Stimulated activated naive CD8-positive, alpha-beta T cell treated with anti-CD3 and anti-CD28 coated beads, Interleukin-15, Interleukin-2, amounts not matched to agents 100 ng/mL and 50 ng/mL, for 24 hours (primary cell): ENCODE measurements around the gene EXOSC5.
"Not testable (repeated sequence)": the region's sequence is repeated elsewhere in the genome, so short reads cannot be mapped to it uniquely, and the experiment has no call there.

Experiments
- H3K27ac Mint-ChIP-seq: one replicate; pipeline ENCODE4 v1.8.0; 2021; ENCODE audit warnings: mild to moderate bottlenecking, mixed read lengths
- H3K27me3 Mint-ChIP-seq: one replicate; pipeline ENCODE4 v1.8.0; 2021; ENCODE audit warnings: mixed read lengths
- H3K36me3 Mint-ChIP-seq: one replicate; pipeline ENCODE4 v1.8.0; 2021; ENCODE audit warnings: low read depth, mixed read lengths
- H3K4me1 Mint-ChIP-seq: one replicate; pipeline ENCODE4 v1.8.0; 2021; ENCODE audit warnings: low read depth, mixed read lengths
- H3K4me3 Mint-ChIP-seq: one replicate; pipeline ENCODE4 v1.8.0; 2021; ENCODE audit warnings: mild to moderate bottlenecking, mixed read lengths
- H3K9me3 Mint-ChIP-seq: one replicate; pipeline ENCODE4 v1.8.0; 2021; ENCODE audit warnings: mixed read lengths

The EXOSC5 gene

GRCh38 chr19:41420101-41420880, 23.1 kb upstream of the EXOSC5 start:
- H3K27me3 Mint-ChIP-seq: no peaks in the 10 kb centered on the region
- no peak overlapping the region for H3K27ac Mint-ChIP-seq
- H3K9me3 Mint-ChIP-seq: no peaks in the 10 kb centered on the region
- H3K36me3 Mint-ChIP-seq: peaks cover 17% of the 10 kb centered on the region
- H3K4me1 Mint-ChIP-seq: no peaks in the 10 kb centered on the region
- H3K4me3 Mint-ChIP-seq: no peak overlapping the region

GRCh38 chr19:41416194-41416674, 19.1 kb upstream of the EXOSC5 start:
- Mint-ChIP-seq H3K27me3 (no peaks in the 10 kb centered on the region), H3K36me3 (peaks cover 24% of the 10 kb centered on the region), H3K27ac (no peak overlapping the region), H3K9me3 (no peaks in the 10 kb centered on the region), H3K4me1 (no peaks in the 10 kb centered on the region), H3K4me3 (no peak overlapping the region)

GRCh38 chr19:41415154-41415571, 18.0 kb upstream of the EXOSC5 start:
- no peak overlapping the region for H3K27ac Mint-ChIP-seq
- no peaks in the 10 kb centered on the region for H3K27me3 Mint-ChIP-seq
- H3K36me3 Mint-ChIP-seq: peaks cover 22% of the 10 kb centered on the region

GRCh38 chr19:41414461-41414860, 17.3 kb upstream of the EXOSC5 start:
- Mint-ChIP-seq H3K27ac (no peak overlapping the region), H3K36me3 (peaks cover 19% of the 10 kb centered on the region), H3K27me3 (no peaks in the 10 kb centered on the region), H3K4me1 (peaks cover 7% of the 10 kb centered on the region), H3K4me3 (no peak overlapping the region), H3K9me3 (no peaks in the 10 kb centered on the region)

More at GRCh38 chr19:41415154-41415571, 18.0 kb upstream of the EXOSC5 start:
- H3K9me3 Mint-ChIP-seq: no peaks in the 10 kb centered on the region
- no peak overlapping the region for H3K4me3 Mint-ChIP-seq
- H3K4me1 Mint-ChIP-seq: peaks cover 2% of the 10 kb centered on the region

- Mint-ChIP-seq H3K27ac (no peak overlapping the region), H3K27me3 (no peaks in the 10 kb centered on the region), H3K9me3 (no peaks in the 10 kb centered on the region), H3K36me3 (peaks cover 19% of the 10 kb centered on the region), H3K4me3 (no peak overlapping the region), H3K4me1 (peaks cover 11% of the 10 kb centered on the region)
Measured at GRCh38 chr19:41413947-41414346, 16.8 kb upstream of the EXOSC5 start.

GRCh38 chr19:41412953-41413352, 15.8 kb upstream of the EXOSC5 start:
- H3K36me3 Mint-ChIP-seq: peaks cover 12% of the 10 kb centered on the region
- H3K4me3 Mint-ChIP-seq: no peak overlapping the region
- H3K9me3 Mint-ChIP-seq: no peaks in the 10 kb centered on the region
- no peak overlapping the region for H3K27ac Mint-ChIP-seq
- peaks cover 11% of the 10 kb centered on the region for H3K4me1 Mint-ChIP-seq
- no peaks in the 10 kb centered on the region for H3K27me3 Mint-ChIP-seq

GRCh38 chr19:41411968-41412265, 14.8 kb upstream of the EXOSC5 start:
- Mint-ChIP-seq H3K36me3 (peaks cover 7% of the 10 kb centered on the region), H3K9me3 (no peaks in the 10 kb centered on the region), H3K27me3 (no peaks in the 10 kb centered on the region), H3K27ac (no peak overlapping the region), H3K4me1 (peaks cover 11% of the 10 kb centered on the region), H3K4me3 (no peak overlapping the region)

GRCh38 chr19:41411100-41411967, 14.2 kb upstream of the EXOSC5 start:
- no peaks in the 10 kb centered on the region for H3K27me3 Mint-ChIP-seq
- H3K4me1 Mint-ChIP-seq: peaks cover 11% of the 10 kb centered on the region
- H3K4me3 Mint-ChIP-seq: no peak overlapping the region
- peaks cover 7% of the 10 kb centered on the region for H3K36me3 Mint-ChIP-seq
- no peak overlapping the region for H3K27ac Mint-ChIP-seq
- no peaks in the 10 kb centered on the region for H3K9me3 Mint-ChIP-seq

- Mint-ChIP-seq H3K27me3 (no peaks in the 10 kb centered on the region), H3K27ac (peak overlapping the region; percentile 45), H3K9me3 (no peaks in the 10 kb centered on the region), H3K4me1 (peaks cover 11% of the 10 kb centered on the region), H3K4me3 (no peak overlapping the region), H3K36me3 (peaks cover 7% of the 10 kb centered on the region)
Measured at GRCh38 chr19:41410336-41411054, 13.3 kb upstream of the EXOSC5 start.

GRCh38 chr19:41409288-41409687, 12.1 kb upstream of the EXOSC5 start:
- H3K27me3 Mint-ChIP-seq: no peaks in the 10 kb centered on the region

GRCh38 chr19:41408846-41409245, 11.7 kb upstream of the EXOSC5 start:
- H3K9me3 Mint-ChIP-seq, H3K36me3 Mint-ChIP-seq, H3K4me3 Mint-ChIP-seq, H3K27me3 Mint-ChIP-seq, H3K27ac Mint-ChIP-seq: not testable (repeated sequence)
- H3K4me1 Mint-ChIP-seq: peaks cover 11% of the 10 kb centered on the region

More at GRCh38 chr19:41409288-41409687, 12.1 kb upstream of the EXOSC5 start:
- H3K4me3 Mint-ChIP-seq: no peak overlapping the region
- peaks cover 4% of the 10 kb centered on the region for H3K36me3 Mint-ChIP-seq
- H3K27ac Mint-ChIP-seq: no peak overlapping the region
- peaks cover 11% of the 10 kb centered on the region for H3K4me1 Mint-ChIP-seq
- H3K9me3 Mint-ChIP-seq: no peaks in the 10 kb centered on the region

- Mint-ChIP-seq H3K27ac (no peak overlapping the region), H3K4me3 (no peak overlapping the region), H3K9me3 (no peaks in the 10 kb centered on the region), H3K27me3 (no peaks in the 10 kb centered on the region), H3K4me1 (peaks cover 11% of the 10 kb centered on the region), H3K36me3 (peaks cover 3% of the 10 kb centered on the region)
Measured at GRCh38 chr19:41408256-41408655, 11.1 kb upstream of the EXOSC5 start.

GRCh38 chr19:41407271-41407670, 10.1 kb upstream of the EXOSC5 start:
- Mint-ChIP-seq H3K9me3 (no peaks in the 10 kb centered on the region), H3K4me3 (no peak overlapping the region), H3K4me1 (peaks cover 15% of the 10 kb centered on the region), H3K27ac (no peak overlapping the region), H3K36me3 (peaks cover 3% of the 10 kb centered on the region), H3K27me3 (no peaks in the 10 kb centered on the region)

- H3K4me3 Mint-ChIP-seq: no peak overlapping the region
- H3K4me1 Mint-ChIP-seq: peaks cover 15% of the 10 kb centered on the region
Measured at GRCh38 chr19:41405776-41406175, 8.6 kb upstream of the EXOSC5 start.

More at GRCh38 chr19:41405776-41406175, 8.6 kb upstream of the EXOSC5 start:
- no peak overlapping the region for H3K27ac Mint-ChIP-seq
- peaks cover 4% of the 10 kb centered on the region for H3K36me3 Mint-ChIP-seq
- H3K9me3 Mint-ChIP-seq: no peaks in the 10 kb centered on the region
- H3K27me3 Mint-ChIP-seq: no peaks in the 10 kb centered on the region
